NT2/D1 (cell line): ENCODE measurements around the gene MAP3K10.

Source experiments
- SUZ12 ChIP-seq: IDR thresholded peaks from 2 replicates; pipeline ENCODE4 v1.6.1; 2011; ENCODE audit not compliant: insufficient read length, insufficient read depth; ENCODE audit errors: extremely low read depth
- YY1 ChIP-seq: IDR thresholded peaks from 2 replicates; pipeline ENCODE4 v1.6.1; 2011; ENCODE audit not compliant: insufficient read length, insufficient read depth
- ZNF274 ChIP-seq: IDR thresholded peaks from 2 replicates; pipeline ENCODE4 v1.6.1; 2011; ENCODE audit warnings: mild to moderate bottlenecking, low read depth, low read length

DNA sequence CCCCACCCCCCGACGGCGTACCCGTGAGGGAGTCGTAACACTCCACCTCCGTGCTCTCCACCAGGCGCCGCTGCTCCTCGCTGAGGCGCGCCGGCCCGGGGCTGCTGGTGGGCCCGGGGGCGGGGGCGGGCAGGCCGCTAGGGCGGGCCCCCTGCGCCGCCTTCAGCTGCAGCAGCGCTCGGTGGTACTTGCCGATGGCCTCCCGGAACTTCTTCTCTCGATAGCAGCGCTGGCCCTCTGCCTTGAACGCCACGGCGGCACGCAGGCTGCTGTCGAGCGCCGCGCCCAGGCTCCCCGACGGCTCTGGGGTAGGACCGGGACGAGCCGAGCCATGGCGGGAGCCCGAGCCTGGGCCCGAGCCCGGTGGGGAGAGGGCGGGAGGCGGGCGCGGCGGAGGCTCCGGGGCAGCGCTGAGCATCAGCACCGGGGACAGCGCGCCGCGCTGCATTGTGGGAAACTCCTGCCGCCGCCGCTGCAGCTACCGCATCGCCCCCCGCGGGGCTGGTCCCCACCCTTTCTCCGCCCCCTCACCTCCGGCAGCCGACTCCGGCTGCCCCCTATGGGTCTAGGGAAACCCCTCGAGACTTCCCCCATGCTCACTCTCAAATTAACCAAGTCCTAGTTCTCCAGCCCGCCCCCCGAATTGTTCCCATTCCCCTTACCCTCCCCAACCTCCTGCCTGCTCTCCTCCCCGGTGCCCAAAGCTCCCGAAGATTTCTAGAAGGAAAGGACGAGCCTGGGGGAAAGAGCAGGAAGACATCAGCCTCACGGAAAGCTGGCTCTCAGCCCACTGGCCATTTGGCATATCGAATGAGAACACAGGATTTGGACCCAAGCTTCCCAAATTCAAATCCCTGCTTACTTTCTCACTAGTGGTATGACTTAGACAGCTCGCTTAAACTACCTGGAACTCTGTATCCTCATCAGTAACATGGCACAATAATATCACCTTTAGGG, 27.0 kb downstream of the MAP3K10 start, which contains the start of gene TTC9B:
- TF ChIP-seq YY1 = no peak
- no peak for TF ChIP-seq SUZ12
- no peak for TF ChIP-seq ZNF274
